B cell (primary cell): ENCODE data around the gene ARRB2. TPM values are rescaled to one million over a fixed set of nuclear protein-coding genes. Genes with fewer than 3 reads are reported as not detected.

ENCODE experiments used
- ATAC-seq: fragments of 200-7000 bp; cut with Tn5 transposase; one replicate; pipeline ENCODE4 v1.10.0; 2021; ENCODE audit warnings: low read depth, mild to moderate bottlenecking, moderate number of reproducible peaks, moderate library complexity
- CTCF ChIA-PET: fragments of 350-600 bp; sonication (Branson Sonifier 250); formaldehyde crosslinking; loops from one replicate; lab custom pipeline; 2021; ENCODE audit warnings: antibody characterized with exemption, inconsistent platforms; lab: Charles Lee
- POLR2A ChIA-PET: fragments of 350-600 bp; sonication (Branson Sonifier 250); formaldehyde crosslinking; loops from one replicate; lab custom pipeline; 2021; ENCODE audit warnings: antibody characterized with exemption; lab: Charles Lee
- DNase-seq: peaks from one replicate; pipeline ENCODE4 v3.0.0; 2013
- H2AFZ ChIP-seq: 2 replicates; pipeline ENCODE4 v1.6.1; 2012; ENCODE audit warnings: mild to moderate bottlenecking, low read depth, low read length; ENCODE audit not compliant: insufficient read depth, poor library complexity, severe bottlenecking
- H3K27ac ChIP-seq, 2 donors: 1 replicate in 1 of 2; 2 replicates in 1 of 2; pipeline ENCODE4 v1.5.1; 2012 to 2013; ENCODE audit warnings: low read length in 2 of 2, mild to moderate bottlenecking in 2 of 2, moderate library complexity in 1 of 2
- H3K27me3 ChIP-seq, 4 experiments: fragments of 200-600 bp in 1 of 4; sonication (generic) in 1 of 4; replicated peaks in 1 of 4; 1 replicate in 2 of 4; 2 replicates in 2 of 4; pipeline versions ENCODE4 v1.6.1 to v1.7.0; 2013 to 2016; ENCODE audit warnings: low read length in 3 of 4, mild to moderate bottlenecking in 2 of 4, mixed read lengths in 1 of 4, moderate library complexity in 1 of 4; ENCODE audit not compliant: insufficient read depth in 4 of 4, control insufficient read depth in 3 of 4; ENCODE audit errors: control extremely low read depth in 1 of 4
- H3K36me3 ChIP-seq, 2 experiments: replicated peaks in 1 of 2; 1 replicate in 1 of 2; 2 replicates in 1 of 2; pipeline versions ENCODE4 v1.6.1 to v1.7.1; 2013; ENCODE audit warnings: low read length in 1 of 2; ENCODE audit not compliant: insufficient read depth in 2 of 2, control insufficient read depth in 1 of 2; ENCODE audit errors: control extremely low read depth in 1 of 2, extremely low read depth in 1 of 2
- H3K4me1 ChIP-seq, 2 donors: fragments of 200-600 bp in 1 of 2; sonication (generic) in 1 of 2; 1 replicate in 1 of 2; 2 replicates in 1 of 2; pipeline versions ENCODE4 v1.5.1 to v1.6.1; 2013 to 2017; ENCODE audit warnings: low read length in 2 of 2; ENCODE audit not compliant: control insufficient read depth in 2 of 2, insufficient read depth in 2 of 2
- H3K4me2 ChIP-seq: replicated peaks from 2 replicates; pipeline ENCODE3; 2012; ENCODE audit warnings: mild to moderate bottlenecking, low read depth, low read length; ENCODE audit not compliant: poor library complexity, severe bottlenecking
- H3K4me3 ChIP-seq, 5 experiments: fragments of 200-600 bp in 1 of 5; sonication (generic) in 1 of 5; 1 replicate in 3 of 5; 2 replicates in 2 of 5; pipeline versions ENCODE4 v1.5.1 to v1.7.0; 2011 to 2016; ENCODE audit warnings: low read length in 4 of 5, mild to moderate bottlenecking in 4 of 5, low read depth in 2 of 5, control low read depth in 1 of 5, moderate library complexity in 1 of 5; ENCODE audit not compliant: insufficient read depth in 1 of 5; ENCODE audit errors: control extremely low read depth in 1 of 5, extremely low read depth in 1 of 5
- H3K79me2 ChIP-seq: fragments of 200-600 bp; sonication (generic); one replicate; pipeline ENCODE4 v1.6.0; 2016; ENCODE audit warnings: low read length; ENCODE audit not compliant: control insufficient read depth, insufficient read depth
- H3K9ac ChIP-seq: fragments of 200-600 bp; sonication (generic); 2 replicates; pipeline ENCODE4 v1.6.1; 2017; ENCODE audit warnings: mild to moderate bottlenecking, low read length, moderate library complexity
- H3K9me3 ChIP-seq, 3 donors: one replicate each; pipeline versions ENCODE4 v1.6.1 to v1.7.1; 2013; ENCODE audit warnings: low read length in 2 of 3; ENCODE audit not compliant: control insufficient read depth in 2 of 3, insufficient read depth in 1 of 3; ENCODE audit errors: control extremely low read depth in 1 of 3
- H4K20me1 ChIP-seq: 2 replicates; pipeline ENCODE4 v1.6.0; 2012; ENCODE audit warnings: mild to moderate bottlenecking, low read length; ENCODE audit not compliant: insufficient read depth, control insufficient read depth, poor library complexity, severe bottlenecking
- H3K27ac Mint-ChIP-seq: one replicate; pipeline ENCODE4 v1.8.0; 2021; ENCODE audit warnings: mixed read lengths
- H3K27me3 Mint-ChIP-seq: one replicate; pipeline ENCODE4 v1.8.0; 2021; ENCODE audit warnings: mixed read lengths
- H3K4me1 Mint-ChIP-seq: one replicate; pipeline ENCODE4 v1.8.0; 2021; ENCODE audit warnings: mixed read lengths
- H3K4me3 Mint-ChIP-seq: one replicate; pipeline ENCODE4 v1.8.0; 2021; ENCODE audit warnings: mixed read lengths
- H3K9me3 Mint-ChIP-seq: one replicate; pipeline ENCODE4 v1.8.0; 2022; ENCODE audit warnings: mixed read lengths; ENCODE audit not compliant: insufficient read depth
- EZH2 ChIP-seq: IDR thresholded peaks from 2 replicates; pipeline ENCODE4 v1.6.1; 2012; ENCODE audit warnings: borderline replicate concordance, low read depth, mild to moderate bottlenecking, moderate library complexity, low read length; ENCODE audit not compliant: insufficient read depth, poor library complexity, severe bottlenecking
- WGBS: methylation state at CpG from one replicate; pipeline ENCODE4 v1.1.5; 2013; ENCODE audit warnings: missing lambda C conversion rate; ENCODE audit not compliant: insufficient coverage; 5-methylcytosine and 5-hydroxymethylcytosine counted together
- intact Hi-C: fragments of 100-400 bp; cut with micrococcal nuclease; formaldehyde crosslinking; loops from one replicate; pipeline ENCODE4 v1.10.0; 2022
- polyA plus RNA-seq: library from polyadenylated mRNA; depleted of rRNA; stranded (reverse); fragments of >200 nt; gene quantifications from 2 replicates; pipeline ENCODE4 v1.2.3, GENCODE V29; 2012
- total RNA-seq, 2 donors: library from RNA; stranded (reverse); fragments of 120-200 nt in 1 of 2; gene quantifications; 1 replicate in 1 of 2; 2 replicates in 1 of 2; pipeline versions ENCODE4 v1.2.3 to v1.2.4, GENCODE V29; 2013 to 2022
- TF ChIP-seq, protein P1 (sequence below): fragments of 200-600 bp; IDR thresholded peaks from one replicate; pipeline ENCODE4 v1.8.0; 2022; ENCODE audit warnings: antibody characterized with exemption, mild to moderate bottlenecking

Gene ARRB2
- total and polyA plus RNA-seq, 2 donors (not counting 1 experiment from before 2014, with no cell fraction given), result 111 to 164 TPM

DNA sequence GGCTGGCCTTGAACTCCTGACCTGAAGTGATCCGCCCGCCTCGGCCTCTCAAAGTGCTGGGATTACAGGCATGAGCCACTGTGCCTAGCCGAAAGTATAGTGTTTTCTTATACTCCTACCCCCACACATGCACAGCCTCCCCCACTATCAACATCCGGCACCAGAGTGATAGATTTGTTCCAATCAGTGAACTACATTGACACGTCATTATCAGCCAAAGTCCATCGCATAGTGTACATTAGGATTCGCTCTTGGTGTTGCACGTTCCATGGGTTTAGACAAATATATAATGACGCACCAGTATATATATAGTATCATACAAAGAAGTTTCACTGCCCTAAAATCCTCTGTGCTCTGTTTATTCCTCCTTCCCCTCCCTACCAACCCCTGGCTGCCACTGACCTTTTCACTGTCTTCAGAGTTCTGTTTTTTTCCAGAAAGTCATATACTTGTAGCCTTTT lies 49.4 kb downstream of the ARRB2 start:
- peaks cover 0 to 8% (median 1%) of the 10 kb centered on the region in 4 experiments for H3K27me3 ChIP-seq
- DNase-seq, result no peak
- Mint-ChIP-seq H3K4me3 (no peak overlapping the region), H3K27me3 (peaks cover 23% of the 10 kb centered on the region), H3K9me3 (no peaks in the 10 kb centered on the region), H3K4me1 (peaks cover 4% of the 10 kb centered on the region), H3K27ac (no peak overlapping the region)
- H4K20me1 ChIP-seq, result no peaks in the 10 kb centered on the region
- 93% methylated on average over 3 of the region's 10 CpGs for WGBS
- POLR2A ChIA-PET, result no interaction called here
- no peak overlapping the region for H2AFZ ChIP-seq
- CTCF ChIA-PET, result no interaction called here
- H3K4me2 ChIP-seq, result no peak overlapping the region
- no peak overlapping the region for H3K4me3 ChIP-seq
- H3K9ac ChIP-seq, result no peak overlapping the region
- TF ChIP-seq, protein P1, sequence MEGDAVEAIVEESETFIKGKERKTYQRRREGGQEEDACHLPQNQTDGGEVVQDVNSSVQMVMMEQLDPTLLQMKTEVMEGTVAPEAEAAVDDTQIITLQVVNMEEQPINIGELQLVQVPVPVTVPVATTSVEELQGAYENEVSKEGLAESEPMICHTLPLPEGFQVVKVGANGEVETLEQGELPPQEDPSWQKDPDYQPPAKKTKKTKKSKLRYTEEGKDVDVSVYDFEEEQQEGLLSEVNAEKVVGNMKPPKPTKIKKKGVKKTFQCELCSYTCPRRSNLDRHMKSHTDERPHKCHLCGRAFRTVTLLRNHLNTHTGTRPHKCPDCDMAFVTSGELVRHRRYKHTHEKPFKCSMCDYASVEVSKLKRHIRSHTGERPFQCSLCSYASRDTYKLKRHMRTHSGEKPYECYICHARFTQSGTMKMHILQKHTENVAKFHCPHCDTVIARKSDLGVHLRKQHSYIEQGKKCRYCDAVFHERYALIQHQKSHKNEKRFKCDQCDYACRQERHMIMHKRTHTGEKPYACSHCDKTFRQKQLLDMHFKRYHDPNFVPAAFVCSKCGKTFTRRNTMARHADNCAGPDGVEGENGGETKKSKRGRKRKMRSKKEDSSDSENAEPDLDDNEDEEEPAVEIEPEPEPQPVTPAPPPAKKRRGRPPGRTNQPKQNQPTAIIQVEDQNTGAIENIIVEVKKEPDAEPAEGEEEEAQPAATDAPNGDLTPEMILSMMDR, result no peak
- TF ChIP-seq EZH2, result no peak
- no peaks in the 10 kb centered on the region for H3K79me2 ChIP-seq
- H3K27ac ChIP-seq, result no peak overlapping the region
- intact Hi-C loops, result no loop called here
- H3K4me1 ChIP-seq, result peaks cover 0 to 3% of the 10 kb centered on the region in 2 donors
- ATAC-seq, result no peak
- no peaks in the 10 kb centered on the region for H3K9me3 ChIP-seq
- H3K36me3 ChIP-seq, result no peaks in the 10 kb centered on the region

DNA sequence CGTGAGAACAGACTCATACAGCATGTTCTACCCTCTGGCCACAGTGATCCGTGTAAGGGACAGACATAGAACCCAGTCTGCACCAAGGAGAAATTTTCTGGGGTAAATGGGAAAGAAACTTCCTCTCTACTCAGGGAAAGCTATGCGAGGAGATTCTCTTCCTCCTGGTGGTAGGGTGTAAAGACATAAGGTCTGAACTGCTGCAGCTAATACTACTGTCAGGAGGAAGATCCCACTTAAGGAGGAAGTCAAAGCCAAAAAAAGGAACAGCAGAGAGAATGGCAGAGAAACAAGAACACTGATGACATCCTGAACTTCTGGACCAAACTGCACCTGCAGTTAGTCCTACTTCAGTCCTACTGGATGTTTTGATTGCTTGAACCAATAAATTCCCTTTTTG lies 54.2 kb downstream of the ARRB2 start:
- H3K4me1 Mint-ChIP-seq, result peaks cover 4% of the 10 kb centered on the region
- WGBS, result no CpG with 5 or more reads among the region's 3 CpGs

More for the DNA sequence above, 54.2 kb downstream of the ARRB2 start:
- no peak for TF ChIP-seq EZH2
- Histone ChIP-seq H3K4me3 (no peak overlapping the region), H3K4me2 (no peak overlapping the region), H2AFZ (no peak overlapping the region), H3K27me3 (peaks cover 0 to 3% (median 0%) of the 10 kb centered on the region in 4 experiments), H3K9me3 (no peaks in the 10 kb centered on the region), H4K20me1 (no peaks in the 10 kb centered on the region), H3K27ac (no peak overlapping the region), H3K4me1 (peaks cover 0 to 3% of the 10 kb centered on the region in 2 donors), H3K9ac (no peak overlapping the region), H3K79me2 (no peaks in the 10 kb centered on the region), H3K36me3 (no peaks in the 10 kb centered on the region)
- H3K9me3 Mint-ChIP-seq, result no peaks in the 10 kb centered on the region
- POLR2A ChIA-PET, result no interaction called here
- CTCF ChIA-PET, result no interaction called here
- no peak overlapping the region for H3K27ac Mint-ChIP-seq
- intact Hi-C loops, result no loop called here
- DNase-seq (no peak), ATAC-seq (no peak)
- H3K27me3 Mint-ChIP-seq, result peaks cover 6% of the 10 kb centered on the region
- H3K4me3 Mint-ChIP-seq, result no peak overlapping the region
